ENCODE results near the gene FGF7. TPM values are rescaled to one million over a fixed set of nuclear protein-coding genes. Genes with fewer than 3 reads are reported as not detected.

FGF7 gene
- total and polyA plus RNA-seq, 2 donors (not counting 3 experiments of a cell fraction or from before 2014, with no cell fraction given), result not detected

GRCh38 chr15:49424954-49425353 is 1.9 kb downstream of the FGF7 start:
- dilution Hi-C loops (cut with MboI; ENCODE audit: extremely low pct_ligation_motif_present, low sequenced_read_pairs) (no loop called here), intact Hi-C loops (cut with micrococcal nuclease) (loop anchor here (5.0 kb wide), 1 partner anchor 722 kb away; no protein-coding TSS in a partner anchor)
- Histone ChIP-seq H3K27ac (ENCODE audit: insufficient read depth, low read depth, low read length) (no peak overlapping the region), H3K79me2 (ENCODE audit: control insufficient read depth, insufficient read depth, low read length) (no peaks in the 10 kb centered on the region), H3K4me1 (ENCODE audit: control insufficient read depth, extremely low read depth, insufficient read depth, low read length) (peaks cover 2% of the 10 kb centered on the region), H3K9ac (replicated peaks; ENCODE audit: extremely low read depth, insufficient read depth, low read length) (no peak overlapping the region), H3K9me1 (replicated peaks; ENCODE audit: control insufficient read depth, extremely low read depth, insufficient read depth, low read length) (no peaks in the 10 kb centered on the region), H3K4me2 (ENCODE audit: insufficient read depth, low read length) (no peak overlapping the region), H3K9me3 (replicated peaks; ENCODE audit: control insufficient read depth, insufficient read depth, low read length) (no peaks in the 10 kb centered on the region), H3K4me3 (replicated peaks in 1 of 3; ENCODE audit: insufficient read depth in 1 of 3, low read depth in 1 of 3, low read length in 3 of 3) (no peak overlapping the region), H3K27me3 (ENCODE audit: control insufficient read depth in 2 of 2, insufficient read depth in 2 of 2, low read length in 2 of 2) (peaks cover 0 to 11% of the 10 kb centered on the region in 2 experiments), H3K36me3 (ENCODE audit: control insufficient read depth in 2 of 2, extremely low read depth in 1 of 2, insufficient read depth in 2 of 2, low read length in 2 of 2) (no peaks in the 10 kb centered on the region), H4K20me1 (replicated peaks; ENCODE audit: control insufficient read depth, extremely low read depth, insufficient read depth, low read length) (no peaks in the 10 kb centered on the region), H2AFZ (ENCODE audit: low read depth, low read length) (no peak overlapping the region)
- BruUV-seq (replicated peaks), result no TSS peak
- ChIA-PET CTCF (interaction anchor here (1.0 to 5.8 kb wide), 2 partner anchors 188 to 563 kb away, joined by 4 to 282 read pairs; no protein-coding TSS in a partner anchor), POLR2A (no interaction called here)
- FAIRE-seq (no peak), DNase-seq (ENCODE audit: low read depth, low spot score) (no peak)
- TF ChIP-seq MAX (IDR thresholded peaks at IDR 0.05; ENCODE audit: insufficient read depth, insufficient read length) (no peak), POLR2A (IDR thresholded peaks at IDR 0.05; ENCODE audit: low read depth, low read length) (no peak), GATA2 (IDR thresholded peaks at IDR 0.05; ENCODE audit: insufficient read depth, insufficient read length, low read depth, low read length) (no peak), CTCF (IDR thresholded peaks at IDR 0.05; ENCODE audit: extremely low read depth in 1 of 2, insufficient read depth in 1 of 2, low read depth in 1 of 2, low read length in 2 of 2) (no peak)

GRCh38 chr15:49427372-49427771 is 4.3 kb downstream of the FGF7 start:
- no peaks in the 10 kb centered on the region for H3K79me2 ChIP-seq (ENCODE audit: control insufficient read depth, insufficient read depth, low read length)
- no peaks in the 10 kb centered on the region for H3K36me3 ChIP-seq (ENCODE audit: control insufficient read depth in 2 of 2, extremely low read depth in 1 of 2, insufficient read depth in 2 of 2, low read length in 2 of 2)
- ChIA-PET POLR2A (no interaction called here), CTCF (no interaction called here)
- H3K27me3 ChIP-seq (ENCODE audit: control insufficient read depth in 2 of 2, insufficient read depth in 2 of 2, low read length in 2 of 2), result peaks cover 0 to 11% of the 10 kb centered on the region in 2 experiments
- no peaks in the 10 kb centered on the region for H4K20me1 ChIP-seq (replicated peaks; ENCODE audit: control insufficient read depth, extremely low read depth, insufficient read depth, low read length)
- DNase-seq (ENCODE audit: low read depth, low spot score), result no peak
- H3K9me3 ChIP-seq (replicated peaks; ENCODE audit: control insufficient read depth, insufficient read depth, low read length), result no peaks in the 10 kb centered on the region
- no peak overlapping the region for H3K9ac ChIP-seq (replicated peaks; ENCODE audit: extremely low read depth, insufficient read depth, low read length)
- TF ChIP-seq POLR2AphosphoS5 (IDR thresholded peaks at IDR 0.05; ENCODE audit: insufficient read depth, low read depth, low read length), result no peak
- TF ChIP-seq FOS (IDR thresholded peaks at IDR 0.05; ENCODE audit: borderline replicate concordance, insufficient read depth, low read length), result no peak
- TF ChIP-seq MYC (IDR thresholded peaks at IDR 0.05; ENCODE audit: low read depth, low read length), result no peak
- H3K4me3 ChIP-seq (replicated peaks in 1 of 3; ENCODE audit: insufficient read depth in 1 of 3, low read depth in 1 of 3, low read length in 3 of 3), result no peak overlapping the region
- dilution Hi-C loops (cut with MboI; ENCODE audit: extremely low pct_ligation_motif_present, low sequenced_read_pairs) (no loop called here), intact Hi-C loops (cut with micrococcal nuclease) (no loop called here)
- BruUV-seq (replicated peaks), result no TSS peak
- H2AFZ ChIP-seq (ENCODE audit: low read depth, low read length), result no peak overlapping the region
- FAIRE-seq, result no peak
- no peak overlapping the region for H3K27ac ChIP-seq (ENCODE audit: insufficient read depth, low read depth, low read length)
- no peak overlapping the region for H3K4me2 ChIP-seq (ENCODE audit: insufficient read depth, low read length)
- H3K4me1 ChIP-seq (ENCODE audit: control insufficient read depth, extremely low read depth, insufficient read depth, low read length), result no peaks in the 10 kb centered on the region
- no peaks in the 10 kb centered on the region for H3K9me1 ChIP-seq (replicated peaks; ENCODE audit: control insufficient read depth, extremely low read depth, insufficient read depth, low read length)
